CD14-positive monocyte (primary cell): ENCODE results near the gene OR6C68. TPM values are rescaled to one million over a fixed set of nuclear protein-coding genes. Genes with fewer than 3 reads are reported as not detected.

Experiments used
- DNase-seq, 3 donors: peaks; one replicate each; pipeline ENCODE4 v3.0.0-alpha.2; 2011 to 2022
- H2AFZ ChIP-seq: 2 replicates; pipeline ENCODE4 v1.6.0; 2012; ENCODE audit warnings: mild to moderate bottlenecking, low read depth, low read length, inconsistent platforms; ENCODE audit not compliant: insufficient read depth, poor library complexity, severe bottlenecking
- H3K27ac ChIP-seq, 2 donors: 1 replicate in 1 of 2; 2 replicates in 1 of 2; pipeline ENCODE4 v1.5.1; 2012 to 2013; ENCODE audit warnings: low read length in 2 of 2, control low read depth in 1 of 2, inconsistent platforms in 1 of 2, low read depth in 1 of 2, mild to moderate bottlenecking in 1 of 2
- H3K27me3 ChIP-seq, 2 donors: one replicate each; pipeline versions ENCODE4 v1.6.0 to v1.6.1; 2011 to 2013; ENCODE audit warnings: low read length in 2 of 2; ENCODE audit not compliant: control insufficient read depth in 2 of 2, insufficient read depth in 2 of 2
- H3K36me3 ChIP-seq, 2 donors: replicated peaks in 1 of 2; 1 replicate in 1 of 2; 2 replicates in 1 of 2; pipeline versions ENCODE4 v1.5.1 to v1.6.1; 2012 to 2013; ENCODE audit warnings: low read length in 2 of 2, control low read depth in 1 of 2, inconsistent platforms in 1 of 2, mild to moderate bottlenecking in 1 of 2; ENCODE audit not compliant: insufficient read depth in 2 of 2, control insufficient read depth in 1 of 2
- H3K4me1 ChIP-seq, 2 donors: 1 replicate in 1 of 2; 2 replicates in 1 of 2; pipeline versions ENCODE4 v1.5.1 to v1.6.1; 2012 to 2013; ENCODE audit warnings: low read length in 2 of 2, control low read depth in 1 of 2, inconsistent platforms in 1 of 2, mild to moderate bottlenecking in 1 of 2, moderate library complexity in 1 of 2; ENCODE audit not compliant: insufficient read depth in 2 of 2, control insufficient read depth in 1 of 2
- H3K4me2 ChIP-seq: replicated peaks from 2 replicates; pipeline ENCODE3; 2012; ENCODE audit warnings: low read length, moderate library complexity, mild to moderate bottlenecking; ENCODE audit not compliant: poor library complexity, severe bottlenecking; ENCODE audit errors: extremely low read depth
- H3K4me3 ChIP-seq, 3 experiments: fragments of 200-600 bp in 1 of 3; sonication (generic) in 1 of 3; replicated peaks in 1 of 3; 1 replicate in 2 of 3; 2 replicates in 1 of 3; pipeline ENCODE4 v1.5.1; 2011 to 2013; ENCODE audit warnings: low read length in 3 of 3, mild to moderate bottlenecking in 3 of 3, control low read depth in 2 of 3, low read depth in 2 of 3, inconsistent platforms in 1 of 3, moderate library complexity in 1 of 3
- H3K79me2 ChIP-seq: 2 replicates; pipeline ENCODE4 v1.6.0; 2012; ENCODE audit warnings: mild to moderate bottlenecking, control low read depth, inconsistent platforms, low read length, moderate library complexity; ENCODE audit not compliant: insufficient read depth
- H3K9ac ChIP-seq: 2 replicates; pipeline ENCODE4 v1.6.0; 2017; ENCODE audit warnings: low read length, mild to moderate bottlenecking; ENCODE audit not compliant: insufficient read depth, poor library complexity, severe bottlenecking
- H3K9me3 ChIP-seq, 2 donors: replicated peaks in 1 of 2; 1 replicate in 1 of 2; 2 replicates in 1 of 2; pipeline versions ENCODE4 v1.5.1 to v1.6.1; 2012 to 2013; ENCODE audit warnings: low read length in 2 of 2, control low read depth in 1 of 2; ENCODE audit not compliant: control insufficient read depth in 1 of 2, insufficient read depth in 1 of 2
- H4K20me1 ChIP-seq: 2 replicates; pipeline ENCODE4 v1.6.0; 2012; ENCODE audit warnings: mild to moderate bottlenecking, low read length, control low read depth, moderate library complexity; ENCODE audit not compliant: insufficient read depth
- H3K27ac Mint-ChIP-seq, 7 donors: one replicate each; pipeline ENCODE4 v1.8.0; 2020; ENCODE audit warnings: mild to moderate bottlenecking in 7 of 7, mixed read lengths in 7 of 7, moderate library complexity in 6 of 7, inconsistent platforms in 2 of 7
- H3K27me3 Mint-ChIP-seq, 3 donors: one replicate each; pipeline ENCODE4 v1.8.0; 2021 to 2022; ENCODE audit warnings: low read depth in 3 of 3, mild to moderate bottlenecking in 3 of 3, mixed read lengths in 3 of 3, moderate library complexity in 3 of 3, inconsistent platforms in 1 of 3
- H3K36me3 Mint-ChIP-seq, 2 donors: one replicate each; pipeline ENCODE4 v1.8.0; 2020; ENCODE audit warnings: mixed read lengths in 2 of 2, inconsistent platforms in 1 of 2, mild to moderate bottlenecking in 1 of 2
- H3K4me1 Mint-ChIP-seq: one replicate; pipeline ENCODE4 v1.8.0; 2020; ENCODE audit warnings: mild to moderate bottlenecking, mixed read lengths
- H3K4me3 Mint-ChIP-seq, 2 donors: one replicate each; pipeline ENCODE4 v1.8.0; 2020; ENCODE audit warnings: mild to moderate bottlenecking in 2 of 2, mixed read lengths in 2 of 2, moderate library complexity in 1 of 2
- H3K9me3 Mint-ChIP-seq, 7 donors: one replicate each; pipeline ENCODE4 v1.8.0; 2020 to 2022; ENCODE audit warnings: mixed read lengths in 7 of 7, mild to moderate bottlenecking in 6 of 7, moderate library complexity in 6 of 7, inconsistent platforms in 2 of 7
- WGBS: methylation state at CpG from one replicate; pipeline ENCODE4 v1.1.5; 2013; ENCODE audit warnings: missing lambda C conversion rate; ENCODE audit not compliant: insufficient coverage; 5-methylcytosine and 5-hydroxymethylcytosine counted together
- intact Hi-C, 2 donors: fragments of 100-400 bp; cut with micrococcal nuclease; formaldehyde crosslinking; loops; one replicate each; pipeline versions ENCODE4 v1.15.0 to v1.15.1; 2023
- polyA plus RNA-seq, 3 donors: library from polyadenylated mRNA; depleted of rRNA in 1 of 3; unstranded in 2 of 3; stranded (reverse) in 1 of 3; fragments of 300-500 nt in 2 of 3; fragments of >200 nt in 1 of 3; fragmentation: Illumina TruSeq in 2 of 3; gene quantifications; 1 replicate in 2 of 3; 2 replicates in 1 of 3; pipeline ENCODE4 v1.2.3, GENCODE V29; 2012 to 2021
- TF ChIP-seq, protein P1 (sequence below): fragments of 200-600 bp; IDR thresholded peaks from one replicate; pipeline ENCODE4 v1.8.0; 2022; ENCODE audit warnings: antibody characterized with exemption, mild to moderate bottlenecking

OR6C68 gene
- polyA plus RNA-seq, 3 donors, result not detected

GRCh38 chr12:55445357-55445756 is 46.8 kb upstream of the OR6C68 start:
- no peaks in the 10 kb centered on the region for H4K20me1 ChIP-seq
- no CpG with 5 or more reads among the region's 1 CpG for WGBS
- H3K27me3 Mint-ChIP-seq, result peaks cover 2 to 3% (median 2%) of the 10 kb centered on the region in 3 donors

DNA sequence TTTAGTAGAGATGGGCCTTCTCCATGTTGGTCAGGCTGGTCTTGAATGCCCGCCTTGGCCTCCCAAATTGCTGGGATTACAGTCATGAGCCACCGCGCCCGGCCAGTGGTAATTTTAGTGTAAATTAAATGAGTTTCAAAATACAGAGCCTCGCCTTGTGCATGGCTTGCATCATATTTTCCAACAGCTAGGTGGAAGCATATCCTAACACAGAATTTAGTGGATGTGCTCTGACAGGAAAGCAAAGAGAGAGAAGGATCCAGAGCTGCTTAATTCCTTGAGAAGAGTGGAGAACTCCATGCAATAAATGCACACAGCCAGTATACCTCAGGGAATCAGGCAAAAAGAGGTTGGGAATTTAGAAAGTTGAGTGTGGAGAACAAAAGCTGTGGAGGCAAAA is 45.9 kb upstream of the OR6C68 start:
- peaks cover 0 to 2% of the 10 kb centered on the region in 2 donors for H3K9me3 ChIP-seq
- TF ChIP-seq, protein P1, sequence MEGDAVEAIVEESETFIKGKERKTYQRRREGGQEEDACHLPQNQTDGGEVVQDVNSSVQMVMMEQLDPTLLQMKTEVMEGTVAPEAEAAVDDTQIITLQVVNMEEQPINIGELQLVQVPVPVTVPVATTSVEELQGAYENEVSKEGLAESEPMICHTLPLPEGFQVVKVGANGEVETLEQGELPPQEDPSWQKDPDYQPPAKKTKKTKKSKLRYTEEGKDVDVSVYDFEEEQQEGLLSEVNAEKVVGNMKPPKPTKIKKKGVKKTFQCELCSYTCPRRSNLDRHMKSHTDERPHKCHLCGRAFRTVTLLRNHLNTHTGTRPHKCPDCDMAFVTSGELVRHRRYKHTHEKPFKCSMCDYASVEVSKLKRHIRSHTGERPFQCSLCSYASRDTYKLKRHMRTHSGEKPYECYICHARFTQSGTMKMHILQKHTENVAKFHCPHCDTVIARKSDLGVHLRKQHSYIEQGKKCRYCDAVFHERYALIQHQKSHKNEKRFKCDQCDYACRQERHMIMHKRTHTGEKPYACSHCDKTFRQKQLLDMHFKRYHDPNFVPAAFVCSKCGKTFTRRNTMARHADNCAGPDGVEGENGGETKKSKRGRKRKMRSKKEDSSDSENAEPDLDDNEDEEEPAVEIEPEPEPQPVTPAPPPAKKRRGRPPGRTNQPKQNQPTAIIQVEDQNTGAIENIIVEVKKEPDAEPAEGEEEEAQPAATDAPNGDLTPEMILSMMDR, result no peak

More at GRCh38 chr12:55445357-55445756, 46.8 kb upstream of the OR6C68 start:
- DNase-seq, result no peak
- Mint-ChIP-seq H3K4me3 (no peak overlapping the region), H3K4me1 (peaks cover 25% of the 10 kb centered on the region), H3K27ac (no peak overlapping the region), H3K36me3 (no peaks in the 10 kb centered on the region), H3K9me3 (peaks cover 6 to 23% (median 12%) of the 10 kb centered on the region in 7 donors)
- no peak overlapping the region for H3K27ac ChIP-seq
- H3K79me2 ChIP-seq, result no peaks in the 10 kb centered on the region
- H3K4me1 ChIP-seq, result peaks cover 15 to 16% of the 10 kb centered on the region in 2 donors
- no peak overlapping the region for H3K9ac ChIP-seq
- intact Hi-C loops, result no loop called here
- H3K27me3 ChIP-seq, result no peaks in the 10 kb centered on the region
- no peak overlapping the region for H3K4me3 ChIP-seq
- peaks cover 6 to 10% of the 10 kb centered on the region in 2 donors for H3K9me3 ChIP-seq
- TF ChIP-seq, protein P1, result no peak
- no peak overlapping the region for H3K4me2 ChIP-seq
- H2AFZ ChIP-seq, result no peak overlapping the region
- no peaks in the 10 kb centered on the region for H3K36me3 ChIP-seq

More for the DNA sequence above, 45.9 kb upstream of the OR6C68 start:
- Histone ChIP-seq H4K20me1 (no peaks in the 10 kb centered on the region), H3K36me3 (no peaks in the 10 kb centered on the region), H3K27ac (no peak overlapping the region), H3K79me2 (no peaks in the 10 kb centered on the region), H3K9ac (no peak overlapping the region), H2AFZ (peak overlapping the region; percentile 38), H3K4me3 (no peak overlapping the region), H3K27me3 (no peaks in the 10 kb centered on the region), H3K4me1 (peaks cover 15 to 16% of the 10 kb centered on the region in 2 donors), H3K4me2 (no peak overlapping the region)
- Mint-ChIP-seq H3K9me3 (peaks cover 0 to 14% (median 4%) of the 10 kb centered on the region in 7 donors), H3K27ac (no peak overlapping the region), H3K36me3 (no peaks in the 10 kb centered on the region), H3K4me1 (peaks cover 25% of the 10 kb centered on the region), H3K4me3 (peak overlapping the region in 1 of 2 donors; percentile 1), H3K27me3 (peaks cover 0 to 2% (median 2%) of the 10 kb centered on the region in 3 donors)
- 80% methylated on average over 4 of the region's 5 CpGs for WGBS
- intact Hi-C loops, result no loop called here
- DNase-seq, result no peak
